Erythroblast (primary cell): ENCODE results near the gene ATP6V1B1.

Experiments used
- GATA1 ChIP-seq: IDR thresholded peaks from 2 replicates; pipeline ENCODE4 v1.6.1; 2011; ENCODE audit warnings: low read depth, mild to moderate bottlenecking, control low read depth, low read length, moderate library complexity
- POLR2A ChIP-seq: IDR thresholded peaks from 2 replicates; pipeline ENCODE4 v1.6.1; 2011; ENCODE audit warnings: mild to moderate bottlenecking, low read length

- no peak for TF ChIP-seq POLR2A
- TF ChIP-seq GATA1: no peak
Measured at GRCh38 chr2:70935468-70936164, at the start of gene ATP6V1B1.
